BLaER1 (cell line): Measurements from ENCODE around the gene WIF1.

Experiments
- H3K27ac ChIP-seq: shearing (Covaris generic); formaldehyde crosslinking; 2 replicates; pipeline ENCODE4 v1.8.1; 2022
- H3K27me3 ChIP-seq: shearing (Covaris generic); formaldehyde crosslinking; 2 replicates; pipeline ENCODE4 v1.8.1; 2022
- H3K36me3 ChIP-seq: shearing (Covaris generic); formaldehyde crosslinking; 2 replicates; pipeline ENCODE4 v1.8.1; 2022
- H3K4me1 ChIP-seq: shearing (Covaris generic); formaldehyde crosslinking; 2 replicates; pipeline ENCODE4 v1.8.1; 2022
- H3K4me2 ChIP-seq: shearing (Covaris generic); formaldehyde crosslinking; 2 replicates; pipeline ENCODE4 v1.8.1; 2022
- H3K4me3 ChIP-seq: shearing (Covaris generic); formaldehyde crosslinking; 2 replicates; pipeline ENCODE4 v1.8.1; 2022
- H3K9ac ChIP-seq: shearing (Covaris generic); formaldehyde crosslinking; 2 replicates; pipeline ENCODE4 v1.8.1; 2022
- H3K9me3 ChIP-seq: shearing (Covaris generic); formaldehyde crosslinking; 2 replicates; pipeline ENCODE4 v1.8.1; 2022
- H4K20me1 ChIP-seq: shearing (Covaris generic); formaldehyde crosslinking; 2 replicates; pipeline ENCODE4 v1.8.1; 2022
- Cebpa-rat ChIP-seq: shearing (Covaris generic); IDR thresholded peaks from 2 replicates; pipeline ENCODE4 v1.8.1; 2022

WIF1 gene

GRCh38 chr12:65014504-65015271 is 106.4 kb downstream of the WIF1 start:
- Histone ChIP-seq H3K4me1 (no peaks in the 10 kb centered on the region), H3K4me3 (no peak overlapping the region), H3K9ac (no peak overlapping the region), H3K27ac (no peak overlapping the region), H3K9me3 (no peaks in the 10 kb centered on the region), H3K36me3 (no peaks in the 10 kb centered on the region), H3K4me2 (no peak overlapping the region), H4K20me1 (no peaks in the 10 kb centered on the region), H3K27me3 (no peaks in the 10 kb centered on the region)
- no peak for TF ChIP-seq Cebpa-rat

GRCh38 chr12:65010437-65010836 is 110.7 kb downstream of the WIF1 start:
- Histone ChIP-seq H3K27ac (no peak overlapping the region), H3K9ac (no peak overlapping the region), H3K9me3 (no peaks in the 10 kb centered on the region), H3K4me2 (no peak overlapping the region), H3K4me3 (no peak overlapping the region), H3K4me1 (no peaks in the 10 kb centered on the region), H4K20me1 (no peaks in the 10 kb centered on the region), H3K36me3 (no peaks in the 10 kb centered on the region), H3K27me3 (no peaks in the 10 kb centered on the region)
- no peak for TF ChIP-seq Cebpa-rat

- Histone ChIP-seq H3K9ac (no peak overlapping the region), H3K4me3 (no peak overlapping the region), H3K4me1 (no peaks in the 10 kb centered on the region; the same call in 1 of the 2 replicates), H3K36me3 (no peaks in the 10 kb centered on the region), H3K27me3 (no peaks in the 10 kb centered on the region), H4K20me1 (no peaks in the 10 kb centered on the region), H3K27ac (no peak overlapping the region), H3K9me3 (no peaks in the 10 kb centered on the region), H3K4me2 (no peak overlapping the region)
- no peak for TF ChIP-seq Cebpa-rat
Observed at GRCh38 chr12:65005716-65006115, 115.4 kb downstream of the WIF1 start.

GRCh38 chr12:65004270-65004669 is 116.8 kb downstream of the WIF1 start:
- Histone ChIP-seq H3K4me1 (no peaks in the 10 kb centered on the region; the same call in 1 of the 2 replicates), H3K27me3 (no peaks in the 10 kb centered on the region), H3K27ac (no peak overlapping the region), H4K20me1 (no peaks in the 10 kb centered on the region), H3K9ac (no peak overlapping the region), H3K9me3 (no peaks in the 10 kb centered on the region), H3K36me3 (no peaks in the 10 kb centered on the region), H3K4me3 (no peak overlapping the region), H3K4me2 (no peak overlapping the region)
- no peak for TF ChIP-seq Cebpa-rat
